ENCODE results near the gene CHD5.
A peak's percentile ranks its signal among the peaks of the same experiment; 100 is the strongest.

CHD5 gene

DNA sequence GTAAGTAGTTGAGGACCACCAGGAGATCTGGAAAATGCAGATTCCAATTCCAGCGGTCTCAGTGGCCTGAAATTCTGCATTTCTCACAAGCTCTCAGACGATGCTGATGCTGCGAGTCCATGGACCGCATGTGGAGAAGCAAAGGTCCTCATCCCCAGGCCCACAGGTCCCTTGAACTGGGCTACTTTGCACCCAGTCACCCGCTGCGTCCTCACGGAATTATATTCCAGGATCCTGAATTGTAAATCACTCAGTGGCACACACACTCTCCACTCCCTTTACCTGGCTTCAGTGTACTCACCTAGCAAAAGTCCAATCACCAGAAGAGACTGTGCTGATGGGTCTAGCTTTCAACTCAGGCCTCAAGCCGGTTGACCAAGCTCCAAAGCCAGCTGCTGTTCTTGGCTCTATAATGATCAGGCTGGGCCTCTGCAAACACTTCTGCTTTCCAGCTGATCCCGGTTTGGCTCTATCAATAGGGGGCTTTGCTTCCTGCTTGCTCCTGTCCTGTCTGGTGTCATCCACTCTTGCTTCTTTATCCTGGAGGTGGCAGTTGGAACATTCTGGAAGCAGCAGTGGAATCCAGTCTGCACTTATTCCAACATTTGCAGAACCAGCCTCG, 20.2 kb upstream of the CHD5 start:
- no peak for DNase-seq

DNA sequence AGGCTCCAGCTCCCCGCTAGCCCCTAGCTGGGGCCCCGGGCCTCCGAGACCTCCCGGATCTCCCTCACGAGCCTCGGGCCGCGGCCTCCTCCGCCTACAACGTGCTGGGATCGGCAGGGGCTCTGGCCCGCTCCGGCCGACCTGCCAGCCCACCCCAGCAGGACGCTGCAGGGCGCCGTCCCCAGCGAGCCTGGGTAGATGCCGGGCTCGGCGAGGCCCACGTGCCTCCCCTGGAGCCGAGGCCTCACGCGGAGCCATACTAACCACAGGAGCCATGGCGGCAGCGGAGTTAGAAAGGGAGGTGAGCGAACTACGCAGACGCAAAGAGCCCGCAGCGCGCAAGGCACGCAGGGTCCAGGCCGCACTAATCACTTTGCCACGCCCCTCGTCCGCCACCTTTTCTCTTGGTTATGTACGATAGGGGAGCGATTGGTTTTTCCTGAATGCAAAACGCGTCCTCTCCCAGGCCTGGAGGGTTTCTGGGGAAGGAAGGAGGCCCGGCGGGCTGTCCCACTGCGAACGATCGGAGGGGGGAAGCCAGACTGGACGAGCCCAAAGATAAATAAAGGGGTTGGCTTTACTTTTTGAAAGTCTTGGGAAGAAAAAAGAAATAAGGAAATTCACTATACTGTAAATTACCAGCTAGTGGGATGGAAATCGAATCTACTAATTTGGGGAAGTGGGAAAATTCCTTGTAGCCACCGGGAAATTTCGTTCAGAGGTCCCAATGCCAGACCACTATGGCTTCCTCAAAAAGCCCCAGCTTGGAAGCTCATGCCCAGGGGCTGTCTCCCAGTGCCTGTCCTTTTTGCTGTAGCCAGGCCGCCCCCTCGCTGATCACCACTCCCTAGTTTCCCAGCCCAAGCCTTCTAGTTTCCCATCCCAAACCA, 19.4 kb upstream of the CHD5 start, which contains the start of gene RPL22:
Gene RPL22 (minus strand): TSS at position 298 of the 890 bp plus-strand sequence. CDS start 22 bp downstream, at position 276.
- peak; percentile 64 to 98 (median 95) for DNase-seq

GRCh38 chr1:6198646-6199297, 18.7 kb upstream of the CHD5 start:
- peak in 1 of 14 donors; percentile 39 for DNase-seq

GRCh38 chr1:6197746-6198427, 17.8 kb upstream of the CHD5 start:
- DNase-seq, result no peak

GRCh38 chr1:6191968-6192367, 11.8 kb upstream of the CHD5 start:
- DNase-seq, result no peak

DNA sequence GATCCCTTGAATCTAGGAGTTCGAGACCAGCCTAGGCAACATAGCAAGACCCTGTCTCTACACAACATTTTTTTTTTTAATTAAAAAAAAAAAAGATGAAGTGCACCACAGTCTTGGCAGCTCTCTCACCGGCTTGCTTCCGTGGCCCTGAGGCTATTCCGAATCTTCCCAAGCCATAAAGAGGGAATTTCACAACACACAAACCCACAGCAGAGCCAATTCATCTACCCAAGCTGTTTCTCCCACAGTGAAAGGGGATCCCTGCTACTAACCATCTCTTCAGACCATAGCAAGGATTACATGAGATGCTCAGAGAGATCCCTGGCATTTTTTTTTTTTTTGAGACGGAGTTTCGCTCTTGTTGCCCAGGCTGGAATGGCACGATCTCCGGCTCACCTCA, 8.3 kb upstream of the CHD5 start:
- no peak for DNase-seq

DNA sequence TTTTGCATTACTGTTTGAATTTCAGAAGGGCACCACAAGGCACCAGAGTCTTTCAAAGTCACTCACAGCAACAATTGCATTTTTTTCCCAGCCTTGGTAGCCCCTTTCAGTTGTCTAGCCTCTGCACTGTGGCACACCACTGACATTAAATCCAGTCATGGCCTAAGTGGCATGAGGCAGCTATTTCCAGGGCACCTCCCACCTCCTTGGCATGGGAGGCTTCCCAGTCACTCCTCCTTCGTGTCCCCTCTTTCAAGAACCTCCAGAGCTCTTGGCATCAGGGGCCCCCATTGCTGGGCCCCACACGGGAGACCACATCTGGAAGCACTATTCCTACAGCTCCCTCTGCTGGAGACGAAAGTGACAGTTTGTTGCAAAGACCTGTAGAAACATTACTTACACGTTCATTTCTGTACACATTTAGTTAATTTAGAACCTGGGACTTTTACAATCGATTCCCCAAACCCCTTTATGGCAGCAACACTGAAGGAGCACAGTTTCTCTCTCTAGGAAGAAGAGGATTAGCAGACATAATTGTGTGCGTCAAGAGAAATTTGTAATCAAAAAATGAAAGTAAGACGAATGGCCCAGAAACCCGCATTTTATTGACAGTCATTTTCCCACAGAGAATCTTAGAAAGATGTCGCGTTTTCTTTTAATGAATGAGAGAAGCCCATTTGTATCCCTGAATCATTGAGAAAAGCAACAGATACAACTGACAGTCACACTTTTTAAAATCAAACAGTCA, 5.7 kb upstream of the CHD5 start:
- DNase-seq, result no peak

GRCh38 chr1:6185151-6185550, 5.0 kb upstream of the CHD5 start:
- no peak for DNase-seq

- DNase-seq, result no peak
Measured at GRCh38 chr1:6184083-6184783, 4.1 kb upstream of the CHD5 start.

- no peak for DNase-seq
Measured at GRCh38 chr1:6183520-6183989, 3.4 kb upstream of the CHD5 start.

- DNase-seq, result peak in 1 of 14 donors; percentile 23
Measured at GRCh38 chr1:6181347-6181770, 1.2 kb upstream of the CHD5 start.

DNA sequence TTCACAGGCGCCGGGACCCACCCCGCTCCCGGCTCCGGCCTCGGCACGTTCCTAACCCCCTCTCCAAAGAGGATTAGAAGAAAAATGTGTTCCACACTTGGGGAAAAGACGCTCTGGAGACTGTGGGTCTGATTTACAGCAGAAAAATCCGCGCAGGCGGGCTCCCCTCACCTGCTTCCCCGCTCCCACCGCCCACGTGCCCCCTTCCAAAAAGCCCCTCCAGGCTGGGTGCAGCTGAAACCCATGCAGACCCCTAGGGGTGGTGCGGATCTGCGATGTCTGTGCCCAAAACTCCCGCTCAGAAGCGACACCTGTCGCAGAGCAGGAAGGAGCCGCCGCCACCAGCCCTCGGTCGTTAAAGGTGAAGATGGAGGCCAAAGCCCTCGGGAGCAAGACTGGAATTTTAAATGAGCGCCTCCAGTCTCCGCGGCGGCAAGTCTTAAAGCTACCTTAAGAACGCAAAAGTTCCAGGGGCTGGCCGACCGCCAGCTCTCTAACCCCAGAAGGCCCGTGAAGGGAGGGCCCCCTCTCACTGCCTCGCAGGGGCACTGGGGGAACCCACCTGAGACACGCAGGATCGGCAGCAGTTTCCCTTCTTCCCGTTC, 688 bp upstream of the CHD5 start:
- DNase-seq, result peak in 1 of 14 donors; percentile 39

- DNase-seq, result no peak
Measured at GRCh38 chr1:6179564-6180175, 451 bp downstream of the CHD5 start.

DNA sequence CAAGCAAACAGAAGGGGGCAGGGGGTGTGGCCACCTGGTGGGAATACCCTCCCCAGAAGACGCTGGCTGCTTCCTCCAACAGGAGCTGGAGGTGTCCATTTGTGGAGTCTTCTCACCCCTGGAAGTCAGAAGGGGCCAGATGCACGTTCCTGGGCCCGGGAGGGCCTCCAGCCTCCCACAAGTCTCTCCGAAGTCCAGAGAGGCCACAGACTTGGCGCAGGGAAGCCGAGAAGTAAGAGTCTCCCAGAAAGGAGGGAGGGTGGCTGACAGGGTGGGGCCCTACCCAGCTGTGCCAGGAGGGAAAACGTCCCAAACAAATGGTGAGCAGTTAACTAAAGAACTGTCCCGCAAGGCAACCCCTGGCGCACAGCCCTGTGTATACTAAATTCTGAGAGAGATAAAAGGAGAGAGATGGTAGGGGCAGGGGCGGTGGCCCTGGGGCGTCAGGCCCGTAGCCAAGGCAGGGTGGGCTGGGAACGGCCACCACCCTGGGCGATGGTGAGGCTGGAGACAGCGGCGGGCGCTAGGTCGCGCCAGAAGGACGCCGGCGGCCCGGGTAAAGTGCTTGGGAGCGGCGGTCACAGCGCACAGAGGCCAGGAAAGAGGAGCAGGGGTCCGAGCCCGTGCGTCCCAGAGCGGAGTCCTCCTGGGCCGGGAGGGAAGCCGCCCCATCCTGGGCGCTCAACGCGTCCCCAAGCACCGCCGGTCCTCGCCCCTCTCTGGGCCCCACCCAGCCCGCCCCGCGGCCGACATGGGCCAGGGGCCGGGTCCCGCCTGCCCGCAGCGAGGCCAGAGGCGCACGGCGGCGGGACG, 1.2 kb downstream of the CHD5 start:
- no peak for DNase-seq

GRCh38 chr1:6177681-6178380, 2.3 kb downstream of the CHD5 start:
- DNase-seq, result no peak

DNA sequence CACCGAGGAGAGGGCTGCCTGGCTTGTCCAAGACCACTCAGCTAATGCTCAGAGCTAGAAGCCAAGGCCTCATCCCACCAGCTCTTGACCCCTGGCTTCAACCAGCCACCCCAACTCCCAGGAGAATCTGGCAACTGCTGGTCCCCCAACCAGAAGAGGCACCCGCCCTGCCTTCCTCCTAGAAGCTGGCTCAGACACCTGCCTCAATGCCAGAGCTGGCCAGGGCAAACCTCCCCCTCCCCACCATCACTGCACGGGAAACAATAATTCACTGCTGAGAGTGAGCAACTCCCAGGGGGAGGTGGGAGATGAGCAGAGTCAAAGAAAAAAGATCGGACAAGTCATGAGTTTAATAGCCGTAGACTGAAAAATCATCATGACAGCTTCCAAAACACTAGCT, 3.3 kb downstream of the CHD5 start:
- DNase-seq, result no peak

DNA sequence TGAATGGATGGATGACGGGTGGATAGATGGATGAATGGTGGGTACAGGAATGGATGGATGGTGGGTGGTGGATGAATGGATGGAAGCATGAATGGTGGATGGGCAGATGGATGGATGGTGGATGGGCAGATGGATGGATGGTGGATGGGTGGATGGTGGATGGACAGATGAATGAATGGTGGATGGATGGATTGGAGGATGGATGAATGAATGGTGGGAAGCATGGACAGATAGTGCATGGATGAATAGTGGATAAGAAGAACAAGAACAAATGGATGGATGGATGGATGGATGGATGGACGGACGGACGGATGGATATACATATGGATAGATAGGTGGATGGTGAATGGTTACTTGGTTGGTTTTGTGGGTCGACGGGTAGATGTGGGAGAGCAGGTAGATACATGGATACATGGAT, 4.7 kb downstream of the CHD5 start:
- no peak for DNase-seq

DNA sequence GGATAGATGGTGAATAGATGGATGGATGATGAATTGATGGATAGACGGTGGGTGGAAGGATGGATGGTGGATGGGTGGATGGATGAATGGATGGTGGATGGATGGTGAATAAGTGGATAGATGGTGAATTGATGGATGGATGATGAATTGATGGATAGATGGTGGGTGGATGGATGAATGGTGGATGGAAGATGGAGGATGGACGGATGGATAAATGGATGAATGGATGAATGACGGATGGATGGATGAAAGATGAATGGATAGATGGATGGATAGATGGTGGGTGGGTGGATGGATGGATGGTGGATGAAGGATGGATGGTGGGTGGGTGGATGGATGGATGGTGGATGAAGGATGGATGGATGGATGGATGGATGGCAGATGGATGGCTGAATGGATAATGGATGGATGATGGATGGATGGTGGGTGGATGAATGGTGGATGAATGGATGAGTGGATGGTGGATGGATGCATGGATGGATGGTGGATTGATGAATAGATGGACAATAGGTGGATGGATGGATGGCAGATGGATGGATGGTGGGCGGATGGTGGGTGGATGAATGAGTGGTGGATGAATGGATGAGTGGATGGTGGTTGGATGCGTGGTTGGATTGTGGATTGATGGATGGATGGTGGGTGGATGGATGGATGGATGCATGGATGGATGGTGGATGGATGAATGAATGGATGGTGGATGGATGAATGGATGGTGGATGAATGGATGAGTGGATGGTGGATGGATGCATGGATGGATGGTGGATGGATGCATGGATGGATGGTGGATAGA, 5.3 kb downstream of the CHD5 start:
- no peak for DNase-seq
